DLD1 (cell line): Measurements from ENCODE around the gene HHIPL1.

ENCODE experiments used
- in situ Hi-C: cut with HindIII; loops from 2 replicates; pipeline ENCODE4 v1.10.0; 2017; ENCODE audit warnings: low sequenced_read_pairs

Gene HHIPL1

GRCh38 chr14:99704037-99704436, 59.1 kb downstream of the HHIPL1 start:
- in situ Hi-C loops, result no loop called here

- in situ Hi-C loops, result no loop called here
Measured at GRCh38 chr14:99706107-99706900, 61.4 kb downstream of the HHIPL1 start.

DNA sequence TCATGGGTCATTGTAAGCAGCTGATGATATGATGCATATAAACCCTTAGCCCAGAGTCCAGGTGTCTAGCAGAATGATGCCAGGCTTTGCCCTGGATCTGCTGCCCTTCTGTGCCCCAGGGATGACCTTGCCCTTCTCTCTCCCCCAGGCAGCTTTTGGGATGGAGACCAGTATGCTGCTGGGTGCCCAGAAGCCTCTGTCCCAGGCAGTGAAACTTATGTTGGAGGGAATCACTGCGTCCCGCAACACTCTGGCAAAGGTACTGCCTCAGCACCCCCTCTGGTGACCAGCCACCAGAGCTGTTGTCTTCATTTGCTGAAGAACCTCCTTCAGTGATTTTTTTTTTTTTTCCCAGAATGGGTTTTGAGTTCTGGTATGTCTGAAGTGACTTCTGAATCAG, 62.5 kb downstream of the HHIPL1 start:
- in situ Hi-C loops, result no loop called here

DNA sequence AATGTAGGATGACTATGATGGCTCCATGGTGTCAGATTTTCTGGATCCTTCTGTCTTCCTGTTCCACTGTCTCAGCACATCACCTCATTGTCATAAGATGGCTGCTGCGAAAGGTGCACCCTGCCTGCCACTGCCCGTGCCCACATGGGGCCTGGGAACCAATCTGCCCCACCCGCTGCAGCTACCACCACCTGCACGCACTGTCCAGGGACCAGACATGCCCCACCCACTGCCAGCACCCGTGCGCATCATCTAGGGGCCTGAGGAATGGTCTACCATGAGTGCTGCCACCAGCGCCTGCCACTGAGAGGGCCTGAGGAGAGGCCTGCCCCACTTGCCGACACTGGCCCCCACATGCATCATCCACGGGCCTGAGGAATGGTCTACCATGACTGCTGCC, 63.0 kb downstream of the HHIPL1 start:
- in situ Hi-C loops, result no loop called here

GRCh38 chr14:99708449-99708848, 63.5 kb downstream of the HHIPL1 start:
- in situ Hi-C loops, result no loop called here

- in situ Hi-C loops, result no loop called here
Measured at GRCh38 chr14:99713972-99714371, 69.0 kb downstream of the HHIPL1 start.

- in situ Hi-C loops, result no loop called here
Measured at GRCh38 chr14:99715266-99716000, 70.5 kb downstream of the HHIPL1 start.

GRCh38 chr14:99716091-99716849, 71.3 kb downstream of the HHIPL1 start:
- in situ Hi-C loops, result no loop called here

- in situ Hi-C loops, result no loop called here
Measured at GRCh38 chr14:99716850-99717681, 72.1 kb downstream of the HHIPL1 start.

- in situ Hi-C loops, result no loop called here
Measured at GRCh38 chr14:99717682-99718013, 72.7 kb downstream of the HHIPL1 start.

- in situ Hi-C loops, result no loop called here
Measured at GRCh38 chr14:99718031-99718810, 73.3 kb downstream of the HHIPL1 start.

- in situ Hi-C loops, result no loop called here
Measured at GRCh38 chr14:99718811-99719192, 73.9 kb downstream of the HHIPL1 start.

DNA sequence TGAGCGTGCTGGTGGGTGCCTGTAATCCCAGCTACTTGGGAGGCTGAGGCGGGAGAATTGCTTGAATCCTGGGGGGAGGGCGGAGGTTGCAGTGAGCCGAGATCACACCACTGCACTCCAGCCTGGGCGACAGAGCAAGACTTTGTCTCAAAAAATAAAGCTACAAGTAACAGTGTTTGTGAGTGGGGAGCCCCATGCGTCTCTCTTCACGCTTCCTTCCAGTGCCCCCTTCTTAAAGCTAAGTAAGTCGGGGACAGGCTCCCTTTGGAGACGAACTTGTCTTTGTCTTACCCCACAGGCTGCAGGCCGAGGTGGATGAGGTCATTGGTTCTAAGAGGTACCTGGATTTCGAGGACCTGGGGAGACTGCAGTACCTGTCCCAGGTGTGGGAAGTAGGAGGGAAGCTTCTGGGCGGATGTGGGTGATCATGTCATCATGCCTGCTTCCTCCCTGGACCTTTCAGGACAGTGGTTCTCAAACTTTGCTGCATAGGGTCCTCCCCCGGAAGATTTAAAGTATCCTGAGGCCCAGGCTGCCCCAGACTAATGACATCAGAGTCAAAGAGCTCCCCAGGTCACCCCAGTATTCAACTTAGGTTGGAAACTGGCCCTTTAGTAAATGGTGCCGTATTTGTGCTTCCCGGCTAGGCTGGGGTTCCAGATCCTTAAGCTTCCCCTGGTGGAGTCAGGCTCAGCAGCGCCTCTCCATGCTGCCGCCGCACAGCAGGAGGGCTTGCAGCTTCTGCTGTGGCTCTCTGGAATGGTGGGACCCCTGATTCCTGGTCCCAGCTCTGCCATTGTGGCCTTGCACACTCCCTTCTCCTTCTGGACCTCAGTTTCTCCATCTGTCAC, 76.2 kb downstream of the HHIPL1 start:
- in situ Hi-C loops, result no loop called here

DNA sequence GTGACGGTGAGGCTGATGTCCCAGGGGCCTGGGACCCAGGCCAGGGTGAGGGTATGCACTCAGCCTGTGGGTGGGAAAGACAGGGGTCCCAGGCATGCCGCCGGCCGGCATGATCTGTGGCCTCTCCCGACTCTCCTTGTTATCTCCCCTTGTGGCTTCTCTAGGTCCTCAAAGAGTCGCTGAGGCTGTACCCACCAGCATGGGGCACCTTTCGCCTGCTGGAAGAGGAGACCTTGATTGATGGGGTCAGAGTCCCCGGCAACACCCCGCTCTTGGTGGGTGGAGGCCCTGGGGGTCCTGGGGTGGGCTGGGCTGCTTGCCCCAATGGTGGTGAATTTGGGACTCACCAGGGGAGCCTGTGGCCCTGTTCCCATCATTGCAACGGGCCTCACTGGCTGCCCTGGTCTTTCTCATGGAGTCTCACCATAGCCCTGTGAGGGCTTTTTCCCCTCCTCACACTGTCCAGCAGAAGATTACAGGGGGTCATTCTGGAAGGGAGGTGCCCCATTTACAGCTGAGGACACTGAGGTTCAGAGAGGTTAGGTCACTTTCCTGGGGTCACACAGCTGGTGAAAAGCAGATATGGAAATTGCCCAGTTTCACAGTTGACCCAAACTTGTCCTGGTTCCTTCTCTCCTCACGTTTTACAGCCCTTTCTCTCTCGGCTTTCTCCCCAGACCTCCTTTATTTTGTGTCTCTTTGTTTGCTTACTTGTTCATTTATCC, 77.0 kb downstream of the HHIPL1 start:
- in situ Hi-C loops, result no loop called here

- in situ Hi-C loops, result no loop called here
Measured at GRCh38 chr14:99722741-99723140, 77.8 kb downstream of the HHIPL1 start.

DNA sequence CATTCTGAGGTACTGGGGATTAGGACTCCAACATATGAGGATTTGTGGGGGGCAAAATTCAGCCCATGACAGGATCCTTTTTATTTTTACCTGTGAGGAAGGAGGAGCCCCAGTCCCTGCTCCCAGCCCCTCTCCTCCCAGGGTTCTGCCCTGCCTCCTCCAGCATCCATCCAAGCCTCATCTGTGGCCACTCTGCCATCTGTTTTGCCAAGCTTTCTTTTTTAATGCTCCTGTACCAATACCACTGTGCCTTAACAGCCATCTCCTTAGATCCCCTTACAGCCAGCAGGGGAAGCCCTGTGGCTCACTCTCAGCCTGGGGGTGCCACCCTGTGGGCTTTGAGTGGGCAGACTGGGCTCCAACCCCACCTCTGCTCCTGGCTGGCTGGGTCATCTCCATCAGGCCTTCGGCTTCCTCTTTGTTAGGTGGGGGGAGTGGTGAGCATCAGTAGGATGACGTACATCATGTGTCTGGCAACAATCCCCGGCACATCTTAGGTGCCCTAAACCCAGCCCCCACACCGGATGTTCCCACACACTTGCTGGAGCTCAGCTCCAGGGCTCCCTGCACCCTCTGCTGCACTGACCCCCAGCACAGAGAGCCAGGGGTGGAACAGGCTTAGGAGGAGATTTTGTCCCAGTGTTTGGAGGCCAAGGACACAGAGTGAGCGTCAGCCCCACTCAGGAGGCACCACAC, 79.4 kb downstream of the HHIPL1 start:
- in situ Hi-C loops, result no loop called here

DNA sequence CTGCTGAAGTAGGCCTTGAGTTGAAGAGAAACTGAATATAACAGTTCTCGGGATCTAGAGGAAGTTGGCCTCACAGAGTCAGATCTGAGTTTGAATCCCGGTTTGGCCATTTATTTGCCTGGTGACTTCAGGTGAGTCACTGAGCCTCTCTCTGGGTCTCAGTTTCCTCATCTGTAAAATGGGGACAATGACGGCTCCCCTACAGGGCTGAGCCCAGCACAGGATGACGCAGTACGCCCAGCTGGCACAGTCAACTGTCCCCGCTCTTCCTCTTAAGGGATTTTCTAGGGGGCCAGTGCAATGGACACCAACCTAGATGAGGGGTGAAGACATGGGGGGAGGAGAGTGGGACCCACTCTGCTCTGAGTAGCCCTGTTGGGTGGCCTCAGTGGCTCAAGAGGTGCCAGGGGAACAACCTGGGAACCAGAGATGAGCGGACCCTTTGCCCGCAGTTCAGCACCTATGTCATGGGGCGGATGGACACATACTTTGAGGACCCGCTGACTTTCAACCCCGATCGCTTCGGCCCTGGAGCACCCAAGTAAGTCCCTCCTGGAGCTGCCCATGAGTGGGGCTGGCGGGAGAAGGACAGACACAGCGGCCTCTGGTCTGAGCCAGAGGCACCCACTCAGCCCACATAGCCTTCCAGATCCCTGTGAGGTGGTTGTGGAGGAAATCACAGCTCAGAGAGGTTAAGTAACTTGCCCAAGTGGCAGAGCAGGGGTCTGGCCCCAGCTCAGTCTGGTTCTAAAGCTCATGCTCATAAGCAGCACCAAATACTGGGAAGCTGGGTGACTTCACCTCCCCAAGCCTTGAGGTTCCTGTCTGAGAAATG, 80.2 kb downstream of the HHIPL1 start:
- in situ Hi-C loops, result no loop called here
